GM18861 (cell line): Measurements from ENCODE around the gene TBX15.
"Not testable (repeated sequence)": the region's sequence is repeated elsewhere in the genome, so short reads cannot be mapped to it uniquely, and the experiment has no call there.

Experiments used
- ATAC-seq: cut with Tn5 transposase; IDR thresholded peaks from one replicate; pipeline ENCODE4 v1.9.1; 2021; ENCODE audit not compliant: unreplicated experiment

The TBX15 gene

GRCh38 chr1:118928739-118929554 lies 59.2 kb downstream of the TBX15 start:
- no peak for ATAC-seq

- no peak for ATAC-seq
These were observed 60.5 kb downstream of the TBX15 start for GRCh38 chr1:118927427-118928187.

- ATAC-seq, result no peak
These were observed 61.9 kb downstream of the TBX15 start for GRCh38 chr1:118926261-118926660.

- ATAC-seq, result no peak
These were observed 62.5 kb downstream of the TBX15 start for GRCh38 chr1:118925651-118926050.

GRCh38 chr1:118923319-118923718 lies 64.8 kb downstream of the TBX15 start:
- no peak for ATAC-seq

GRCh38 chr1:118921994-118922393 lies 66.1 kb downstream of the TBX15 start:
- no peak for ATAC-seq

- ATAC-seq, result no peak
These were observed 67.9 kb downstream of the TBX15 start for GRCh38 chr1:118920124-118920717.

GRCh38 chr1:118918940-118919259 lies 69.2 kb downstream of the TBX15 start:
- no peak for ATAC-seq

- ATAC-seq, result peak; percentile 55
These were observed 69.8 kb downstream of the TBX15 start for GRCh38 chr1:118918230-118918939.

- ATAC-seq, result not testable (repeated sequence)
These were observed 71.8 kb downstream of the TBX15 start for GRCh38 chr1:118916346-118916745.

GRCh38 chr1:118914379-118915161 lies 73.6 kb downstream of the TBX15 start:
- peak; percentile 63 for ATAC-seq

GRCh38 chr1:118913818-118914217 lies 74.3 kb downstream of the TBX15 start:
- ATAC-seq, result no peak

- ATAC-seq, result no peak
These were observed 75.6 kb downstream of the TBX15 start for GRCh38 chr1:118912574-118912973.

GRCh38 chr1:118911571-118911970 lies 76.6 kb downstream of the TBX15 start:
- ATAC-seq, result no peak

GRCh38 chr1:118907466-118907865 lies 80.7 kb downstream of the TBX15 start:
- ATAC-seq, result no peak

GRCh38 chr1:118905671-118906070 lies 82.5 kb downstream of the TBX15 start:
- ATAC-seq, result no peak

- no peak for ATAC-seq
These were observed 82.9 kb downstream of the TBX15 start for GRCh38 chr1:118905196-118905595.

- no peak for ATAC-seq
These were observed 85.4 kb downstream of the TBX15 start for GRCh38 chr1:118902711-118903191.

- no peak for ATAC-seq
These were observed 85.8 kb downstream of the TBX15 start for GRCh38 chr1:118902299-118902698.

GRCh38 chr1:118900643-118901440 lies 87.3 kb downstream of the TBX15 start:
- no peak for ATAC-seq
